A549 treated with AZD9567 at 1 μM for 4 hours (cell line): ENCODE data around the gene STAP2. TPM values are rescaled to one million over a fixed set of nuclear protein-coding genes. Genes with fewer than 3 reads are reported as not detected.

Experiments
- total RNA-seq: library from RNA; stranded (reverse); fragments of 200-300 nt; extraction: Qiagen RNA extraction; gene quantifications from 5 replicates; pipeline ENCODE4 v1.2.3, GENCODE V29; 2022; ENCODE audit not compliant: insufficient read depth

Gene STAP2, protein sequence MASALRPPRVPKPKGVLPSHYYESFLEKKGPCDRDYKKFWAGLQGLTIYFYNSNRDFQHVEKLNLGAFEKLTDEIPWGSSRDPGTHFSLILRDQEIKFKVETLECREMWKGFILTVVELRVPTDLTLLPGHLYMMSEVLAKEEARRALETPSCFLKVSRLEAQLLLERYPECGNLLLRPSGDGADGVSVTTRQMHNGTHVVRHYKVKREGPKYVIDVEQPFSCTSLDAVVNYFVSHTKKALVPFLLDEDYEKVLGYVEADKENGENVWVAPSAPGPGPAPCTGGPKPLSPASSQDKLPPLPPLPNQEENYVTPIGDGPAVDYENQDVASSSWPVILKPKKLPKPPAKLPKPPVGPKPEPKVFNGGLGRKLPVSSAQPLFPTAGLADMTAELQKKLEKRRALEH
- 0.08 TPM in 1 of 5 replicates, not detected in the others for total RNA-seq

DNA sequence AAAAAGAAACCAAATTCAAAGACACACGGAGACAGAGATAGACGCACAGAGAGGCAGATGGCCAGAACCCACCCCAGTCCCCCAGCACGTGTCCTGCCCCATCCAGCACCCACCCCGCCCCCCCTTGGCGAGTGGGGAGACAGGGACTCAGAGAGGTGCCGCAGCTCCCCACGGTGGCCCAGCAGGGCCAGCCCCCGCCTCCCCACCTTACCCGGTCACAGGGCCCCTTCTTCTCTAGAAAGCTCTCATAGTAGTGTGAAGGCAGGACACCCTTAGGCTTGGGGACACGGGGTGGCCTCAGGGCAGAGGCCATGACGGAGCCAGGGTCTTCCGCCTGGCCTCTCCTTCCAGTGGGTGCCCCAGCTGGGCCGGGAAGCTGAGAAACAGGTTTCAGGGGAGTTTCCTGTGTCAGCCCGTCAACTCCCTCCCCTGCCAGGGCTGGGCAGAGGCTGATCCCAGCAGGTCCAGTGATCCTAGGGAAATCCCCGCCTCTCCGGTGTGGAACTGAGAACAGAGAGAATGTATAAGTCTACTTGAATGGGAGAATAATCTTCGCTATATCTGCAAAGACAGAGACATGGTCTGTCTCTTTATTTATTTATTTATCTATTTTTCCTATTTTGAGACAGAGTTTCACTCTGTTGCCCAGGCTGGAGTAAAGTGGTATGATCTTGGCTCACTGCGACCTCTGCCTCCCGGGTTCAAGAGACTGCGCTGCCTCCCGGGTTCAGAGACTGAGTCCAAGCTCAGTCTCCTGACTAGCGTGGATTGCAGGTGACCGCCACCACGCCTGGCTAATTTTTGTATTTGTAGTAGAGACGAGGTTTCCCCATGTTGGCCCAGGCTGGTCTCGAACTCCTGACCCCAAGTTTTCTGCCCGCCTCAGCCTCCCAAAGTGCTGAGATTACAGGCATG, at the start of gene STAP2:
STAP2 (minus strand) TSS at position 387 of the 915 bp plus-strand sequence; CDS start at position 313, 74 bp downstream.

DNA sequence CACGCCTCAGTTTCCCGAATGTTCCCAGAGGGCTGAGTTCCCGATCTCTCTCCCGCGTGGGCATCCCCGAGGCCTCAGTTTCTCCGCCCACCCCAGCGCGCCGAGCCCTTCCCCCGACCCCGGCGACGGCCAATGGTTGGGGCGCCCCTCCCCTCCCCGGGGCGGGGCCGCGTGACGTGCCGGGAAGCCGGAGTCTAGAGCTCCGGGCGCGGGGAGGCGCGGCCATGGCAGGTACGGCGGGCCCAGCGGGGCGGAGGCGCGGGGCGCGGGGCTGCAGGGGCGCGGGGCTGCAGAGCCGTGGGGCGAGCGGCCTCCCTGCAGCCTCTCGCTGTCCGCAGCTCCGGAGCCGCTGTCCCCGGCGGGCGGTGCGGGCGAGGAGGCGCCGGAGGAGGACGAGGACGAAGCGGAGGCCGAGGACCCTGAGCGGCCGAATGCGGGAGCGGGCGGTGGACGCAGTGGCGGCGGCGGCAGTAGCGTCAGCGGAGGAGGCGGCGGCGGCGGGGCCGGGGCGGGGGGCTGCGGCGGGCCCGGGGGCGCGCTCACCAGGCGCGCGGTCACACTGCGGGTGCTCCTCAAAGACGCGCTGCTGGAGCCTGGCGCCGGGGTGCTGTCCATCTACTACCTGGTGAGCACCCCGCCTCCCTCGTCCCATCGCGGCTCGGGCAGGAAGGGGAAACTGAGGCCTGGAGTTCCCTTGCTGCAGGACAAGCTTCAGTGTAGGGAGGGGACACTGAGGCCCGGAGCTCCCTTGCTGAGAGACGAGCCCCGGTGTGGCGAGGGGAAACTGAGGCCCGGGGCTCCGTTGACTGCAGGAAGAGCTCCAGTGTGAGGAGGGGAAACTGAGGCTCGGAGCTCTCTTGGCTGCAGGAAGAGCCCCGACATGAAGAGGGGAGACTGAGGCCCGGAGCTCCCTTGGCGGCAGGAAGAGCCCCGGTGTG, 5.0 kb upstream of the STAP2 start, which contains the start of gene MPND:
MPND (plus strand) TSS at position 193 of the 938 bp plus-strand sequence; CDS start at position 225, 32 bp downstream.

DNA sequence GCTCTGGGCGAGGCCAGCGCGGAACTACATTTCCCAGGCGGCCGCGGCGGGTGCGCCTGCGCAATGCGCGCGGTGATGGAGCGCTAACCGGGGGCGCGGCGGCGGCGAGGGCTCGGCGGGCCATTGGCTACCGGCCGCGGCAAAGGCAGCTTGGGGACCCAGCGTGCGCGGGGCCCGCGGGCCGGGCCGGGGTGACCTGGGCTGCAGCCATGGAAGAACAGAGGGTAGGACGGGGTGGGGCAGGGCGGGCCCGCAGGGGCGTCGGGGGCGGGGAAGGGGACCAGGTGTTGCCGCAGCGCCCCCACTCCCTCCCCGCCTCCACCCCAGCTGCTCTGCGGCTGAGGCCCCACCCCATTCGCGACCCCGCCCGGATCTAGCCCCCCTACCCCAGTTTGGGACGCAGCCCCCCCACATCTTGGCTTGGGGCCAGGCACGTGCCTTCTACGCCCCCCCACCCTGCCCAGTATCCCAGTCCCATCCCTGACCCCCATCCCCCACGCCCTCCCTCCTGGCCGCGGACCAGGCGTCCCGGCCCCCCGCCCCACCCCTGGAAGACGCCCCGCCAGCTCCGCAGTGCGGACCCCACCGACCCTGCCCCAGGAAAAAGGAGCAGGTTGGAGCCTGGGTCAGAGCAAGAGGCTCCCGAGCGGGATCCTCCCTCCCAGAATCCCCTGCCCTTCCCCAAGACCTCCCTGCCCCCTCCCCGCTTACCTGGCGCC, 33.9 kb downstream of the STAP2 start, which contains the start of gene FSD1:
FSD1 (plus strand) TSS at position 61 of the 719 bp plus-strand sequence; CDS start at position 210, 149 bp downstream.

DNA sequence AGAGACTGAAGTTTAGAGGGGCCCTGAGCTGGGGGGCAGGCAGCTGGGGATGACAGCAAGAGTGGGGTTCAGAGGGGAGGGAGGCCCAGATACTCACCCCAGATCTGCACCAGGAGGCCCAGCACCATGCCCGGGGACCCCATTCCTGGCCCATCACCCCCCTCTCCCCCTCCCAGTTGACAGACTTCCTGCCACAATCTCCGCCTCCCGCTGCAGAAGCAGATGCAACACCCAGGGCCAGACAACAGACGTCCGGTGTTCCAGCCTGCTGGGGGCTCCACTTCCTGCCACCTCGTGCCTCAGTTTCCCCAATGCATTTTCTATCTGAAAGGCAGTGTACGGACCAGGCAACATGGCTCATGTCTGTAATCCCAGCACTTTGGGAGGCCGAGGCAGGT, 36.4 kb downstream of the STAP2 start, which contains the start of gene TMIGD2:
TMIGD2 (minus strand) TSS at position 147 of the 398 bp plus-strand sequence; CDS start at position 143, 4 bp downstream.

DNA sequence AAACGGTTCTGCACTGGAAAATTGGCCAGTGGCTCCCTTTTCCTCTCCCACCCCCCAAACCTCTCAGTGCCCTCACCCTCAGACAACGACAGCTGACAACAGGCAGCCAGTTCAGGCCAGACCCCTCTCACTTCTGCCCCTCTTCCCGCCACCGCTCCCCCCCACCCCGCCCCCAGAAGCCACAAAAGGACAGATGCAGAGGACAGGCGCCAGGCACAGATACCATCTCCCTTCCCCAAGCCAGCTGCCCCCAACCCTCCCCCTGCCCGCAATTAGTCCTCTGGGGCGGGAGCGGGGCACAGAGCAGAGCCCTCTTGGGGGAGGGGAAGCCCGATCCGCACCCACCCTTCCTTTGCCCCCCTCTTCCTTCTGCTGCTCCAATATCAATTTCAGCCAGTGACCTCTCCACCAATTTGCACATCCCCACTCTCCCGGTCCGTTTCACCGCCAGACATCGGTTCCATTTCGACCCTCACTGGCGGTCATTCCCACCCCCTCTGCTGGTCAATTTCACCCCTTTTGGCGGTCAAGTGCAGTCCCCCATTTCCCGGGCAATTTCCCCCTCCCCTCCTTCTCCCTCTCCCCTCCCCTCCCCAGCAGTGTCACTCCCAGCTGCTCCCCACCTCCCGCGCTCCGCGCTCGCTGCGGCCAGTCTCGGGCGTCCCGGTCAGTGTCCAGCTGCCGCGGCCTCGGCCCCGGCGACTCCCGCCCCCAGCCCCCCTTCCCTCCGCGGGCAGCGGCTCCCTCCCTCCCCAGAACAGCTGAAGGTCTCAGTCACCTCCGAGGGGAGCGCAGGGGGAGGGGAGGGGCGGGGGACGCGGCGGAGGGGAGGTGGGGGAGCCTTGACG, 60.0 kb downstream of the STAP2 start, which contains the start of gene SHD:
SHD (plus strand) TSS at position 848 of the 848 bp plus-strand sequence. CDS start 798 bp downstream, outside the sequence.

Other genes starting within 250 kb of the STAP2 start
- 127 to 171 TPM (median 152 TPM) in 5 replicates for gene MAP2K2, start 214.7 kb downstream of the STAP2 start, total RNA-seq
- 0.06 to 0.07 TPM in 2 of 5 replicates, not detected in the others for gene CREB3L3, start 185.2 kb downstream of the STAP2 start, total RNA-seq
- gene SIRT6, start 156.3 kb downstream of the STAP2 start, total RNA-seq, result 18.1 to 36.6 TPM (median 34.4 TPM) in 5 replicates
- 0.22 to 0.41 TPM (median 0.29 TPM) in 4 of 5 replicates, not detected in the other for gene ANKRD24, start 156.1 kb downstream of the STAP2 start, total RNA-seq
- gene EBI3, start 109.3 kb downstream of the STAP2 start, total RNA-seq, result 3.1 to 6.1 TPM (median 3.1 TPM) in 5 replicates
- gene YJU2, start 91.7 kb downstream of the STAP2 start, total RNA-seq, result 17.1 to 22.7 TPM (median 19.0 TPM) in 5 replicates
- 0.11 TPM in 1 of 5 replicates, not detected in the others for gene SHD, start 59.6 kb downstream of the STAP2 start, total RNA-seq
- gene TMIGD2, start 36.4 kb downstream of the STAP2 start, total RNA-seq, result not detected in 5 replicates
- gene FSD1, start 34.2 kb downstream of the STAP2 start, total RNA-seq, result 4.1 to 8.8 TPM (median 7.8 TPM) in 5 replicates
- 8.7 to 11.5 TPM (median 9.6 TPM) in 5 replicates for gene MPND, start 4.7 kb upstream of the STAP2 start, total RNA-seq
- 46.8 to 63.3 TPM (median 59.2 TPM) in 5 replicates for gene SH3GL1, start 61.7 kb upstream of the STAP2 start, total RNA-seq
- 21.3 to 23.7 TPM (median 22.3 TPM) in 5 replicates for gene CHAF1A, start 63.8 kb upstream of the STAP2 start, total RNA-seq
- gene UBXN6, start 119.0 kb upstream of the STAP2 start, total RNA-seq, result 56.1 to 61.9 TPM (median 57.8 TPM) in 5 replicates
- gene HDGFL2, start 133.5 kb upstream of the STAP2 start, total RNA-seq, result 22.6 to 33.1 TPM (median 27.5 TPM) in 5 replicates
- 0.08 to 0.14 TPM (median 0.09 TPM) in 4 of 5 replicates, not detected in the other for gene PLIN4, start 179.7 kb upstream of the STAP2 start, total RNA-seq
- gene PLIN5, start 196.4 kb upstream of the STAP2 start, total RNA-seq, result 0.11 to 0.26 TPM (median 0.15 TPM) in 4 of 5 replicates, not detected in the other
- 0.07 to 0.23 TPM (median 0.22 TPM) in 3 of 5 replicates, not detected in the others for gene LRG1, start 201.2 kb upstream of the STAP2 start, total RNA-seq
- gene SEMA6B, start 220.9 kb upstream of the STAP2 start, total RNA-seq, result 4.6 to 6.0 TPM (median 5.2 TPM) in 5 replicates